Measurements from ENCODE around the gene SENP8. TPM values are rescaled to one million over a fixed set of nuclear protein-coding genes. Genes with fewer than 3 reads are reported as not detected.
"Not testable (repeated sequence)": the region's sequence is repeated elsewhere in the genome, so short reads cannot be mapped to it uniquely, and the experiment has no call there.

Gene SENP8
- total RNA-seq, 4 donors from 2014 or later = 1.3 to 4.2 (median 1.9) TPM

GRCh38 chr15:72169236-72169920, 51.2 kb downstream of the SENP8 start:
- WGBS = 74% methylated on average over 8 of the region's 10 CpGs
- no peak for DNase-seq (ENCODE audit: low spot score in 2 of 2)
- H3K4me3 ChIP-seq = no peak overlapping the region

GRCh38 chr15:72169921-72170611, 51.9 kb downstream of the SENP8 start:
- H3K9me3 ChIP-seq = no peaks in the 10 kb centered on the region
- no peak overlapping the region for H3K4me3 ChIP-seq
- H3K36me3 ChIP-seq = no peaks in the 10 kb centered on the region
- WGBS = 81% methylated on average over 16 of the region's 16 CpGs
- DNase-seq (ENCODE audit: low spot score in 2 of 2) = no peak
- H3K4me1 ChIP-seq = peaks cover 4% of the 10 kb centered on the region
- no peaks in the 10 kb centered on the region for H3K27me3 ChIP-seq
- no peak overlapping the region for H3K27ac ChIP-seq
- no peak for TF ChIP-seq POLR2A (IDR thresholded peaks at IDR 0.05)
- TF ChIP-seq EP300 (IDR thresholded peaks at IDR 0.05) = no peak
- no peak for TF ChIP-seq POLR2AphosphoS5 (IDR thresholded peaks at IDR 0.05)
- no peak for TF ChIP-seq CTCF (IDR thresholded peaks at IDR 0.05)

More at GRCh38 chr15:72169236-72169920, 51.2 kb downstream of the SENP8 start:
- Histone ChIP-seq H3K27me3 (no peaks in the 10 kb centered on the region), H3K9me3 (no peaks in the 10 kb centered on the region), H3K36me3 (no peaks in the 10 kb centered on the region), H3K27ac (no peak overlapping the region), H3K4me1 (peaks cover 1% of the 10 kb centered on the region)
- no peak for TF ChIP-seq CTCF (IDR thresholded peaks at IDR 0.05)
- TF ChIP-seq EP300 (IDR thresholded peaks at IDR 0.05) = no peak
- no peak for TF ChIP-seq POLR2AphosphoS5 (IDR thresholded peaks at IDR 0.05)
- no peak for TF ChIP-seq POLR2A (IDR thresholded peaks at IDR 0.05)

- no peak overlapping the region for H3K27ac ChIP-seq
- 85% methylated on average over 7 of the region's 7 CpGs for WGBS
- no peaks in the 10 kb centered on the region for H3K9me3 ChIP-seq
- no peak for TF ChIP-seq POLR2A (IDR thresholded peaks at IDR 0.05)
- no peak for TF ChIP-seq EP300 (IDR thresholded peaks at IDR 0.05)
- no peak for TF ChIP-seq POLR2AphosphoS5 (IDR thresholded peaks at IDR 0.05)
- no peak for TF ChIP-seq CTCF (IDR thresholded peaks at IDR 0.05)
- no peaks in the 10 kb centered on the region for H3K36me3 ChIP-seq
- no peaks in the 10 kb centered on the region for H3K27me3 ChIP-seq
- no peak overlapping the region for H3K4me3 ChIP-seq
- H3K4me1 ChIP-seq = peaks cover 7% of the 10 kb centered on the region
- DNase-seq (ENCODE audit: low spot score in 2 of 2) = no peak
Measured at GRCh38 chr15:72170691-72171090, 52.5 kb downstream of the SENP8 start.

- H3K9me3 ChIP-seq; H3K27me3 ChIP-seq; H3K27ac ChIP-seq; DNase-seq (ENCODE audit: low spot score in 2 of 2); H3K36me3 ChIP-seq; H3K4me3 ChIP-seq: not testable (repeated sequence)
- 92% methylated on average over 10 of the region's 10 CpGs for WGBS
- H3K4me1 ChIP-seq = peaks cover 13% of the 10 kb centered on the region
Measured at GRCh38 chr15:72171978-72172377, 53.8 kb downstream of the SENP8 start.

GRCh38 chr15:72172796-72173195, 54.6 kb downstream of the SENP8 start:
- 88% methylated on average over 5 of the region's 5 CpGs for WGBS
- Histone ChIP-seq H3K27ac (no peak overlapping the region), H3K4me1 (peaks cover 13% of the 10 kb centered on the region), H3K36me3 (no peaks in the 10 kb centered on the region), H3K4me3 (no peak overlapping the region), H3K9me3 (no peaks in the 10 kb centered on the region), H3K27me3 (no peaks in the 10 kb centered on the region)
- TF ChIP-seq POLR2AphosphoS5 (IDR thresholded peaks at IDR 0.05) = no peak
- no peak for TF ChIP-seq CTCF (IDR thresholded peaks at IDR 0.05)
- no peak for TF ChIP-seq EP300 (IDR thresholded peaks at IDR 0.05)
- TF ChIP-seq POLR2A (IDR thresholded peaks at IDR 0.05) = no peak
- no peak for DNase-seq (ENCODE audit: low spot score in 2 of 2)
